HFFc6 (cell line): ENCODE results near the gene MAP9. TPM values are rescaled to one million over a fixed set of nuclear protein-coding genes. Genes with fewer than 3 reads are reported as not detected.

Experiments used
- DNase-seq: peaks from one replicate; pipeline ENCODE4 v3.0.0-alpha.2; 2018
- H3K27ac Mint-ChIP-seq: 2 replicates; pipeline ENCODE4 v1.8.0; 2020; ENCODE audit warnings: mild to moderate bottlenecking, mixed read lengths
- H3K27me3 Mint-ChIP-seq: 2 replicates; pipeline ENCODE4 v1.8.0; 2021; ENCODE audit warnings: mild to moderate bottlenecking, moderate library complexity, mixed read lengths; ENCODE audit not compliant: insufficient read depth
- H3K36me3 Mint-ChIP-seq: 2 replicates; pipeline ENCODE4 v1.8.0; 2021; ENCODE audit warnings: low read depth, mixed read lengths
- H3K4me1 Mint-ChIP-seq: 2 replicates; pipeline ENCODE4 v1.8.0; 2020; ENCODE audit warnings: low read depth, mixed read lengths
- H3K4me3 Mint-ChIP-seq: 2 replicates; pipeline ENCODE4 v1.8.0; 2020; ENCODE audit warnings: mild to moderate bottlenecking, moderate library complexity, mixed read lengths
- H3K9me3 Mint-ChIP-seq: 2 replicates; pipeline ENCODE4 v1.8.0; 2020; ENCODE audit warnings: mild to moderate bottlenecking, mixed read lengths
- CTCF ChIP-seq: fragments of 200-600 bp; sonication (generic); IDR thresholded peaks from 2 replicates; pipeline ENCODE4 v1.5.0; 2021; ENCODE audit warnings: antibody characterized with exemption, mild to moderate bottlenecking
- total RNA-seq, 6 experiments: library from RNA; stranded (reverse); fragmentation: NEBNext Ultra II Directional; extraction: Animal tissue kit (Norgen Biotek cat#: 25700); gene quantifications; 2 replicates in 1 of 6; 3 replicates in 5 of 6; pipeline ENCODE4 v1.2.3, GENCODE V29; 2021

MAP9 gene
- total RNA-seq, 6 experiments from 2014 or later, result 5.9 to 12.1 (median 7.0) TPM

DNA sequence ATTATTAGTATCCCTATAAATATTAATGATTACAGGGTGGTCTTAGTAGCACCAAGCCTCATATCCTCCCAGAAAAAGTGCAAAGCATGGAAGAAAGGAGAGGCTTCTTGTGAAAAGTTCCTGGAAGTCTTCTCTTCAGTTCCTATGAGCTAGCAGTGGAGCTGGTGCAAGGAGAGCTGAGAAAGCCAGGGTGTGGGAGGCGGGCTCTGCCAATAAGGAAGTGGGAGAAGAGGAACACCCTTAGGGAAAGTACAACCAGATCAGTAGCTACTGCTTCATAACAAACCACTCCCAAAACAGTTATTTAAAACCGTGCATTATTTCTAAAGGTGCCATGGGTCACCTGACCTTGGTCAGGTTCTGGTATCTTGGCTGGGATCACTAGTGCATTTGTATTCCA, 72.4 kb downstream of the MAP9 start:
- Mint-ChIP-seq H3K36me3 (no peaks in the 10 kb centered on the region), H3K27ac (no peak overlapping the region), H3K9me3 (peaks cover 5% of the 10 kb centered on the region), H3K4me1 (no peaks in the 10 kb centered on the region), H3K4me3 (no peak overlapping the region), H3K27me3 (no peaks in the 10 kb centered on the region)
- TF ChIP-seq CTCF, result no peak
- no peak for DNase-seq

DNA sequence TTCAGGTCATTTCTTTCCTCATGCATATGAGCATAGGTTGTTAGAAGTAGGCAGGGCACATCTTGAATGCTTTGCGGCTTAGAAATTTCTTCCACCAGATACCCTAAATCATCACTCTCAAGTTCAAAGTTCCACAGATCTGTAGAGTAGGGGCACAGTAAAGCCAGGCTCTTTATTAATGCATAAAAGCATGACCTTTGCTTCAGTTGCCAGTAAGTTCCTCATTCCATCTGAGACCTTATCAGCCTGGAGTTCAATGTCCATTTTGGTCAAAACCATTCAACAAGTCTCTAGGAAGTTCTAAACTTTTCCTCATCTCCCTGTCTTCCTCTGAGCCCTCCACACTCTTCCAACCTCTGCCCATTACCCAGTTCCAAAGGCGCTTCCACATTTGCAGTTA, 77.7 kb downstream of the MAP9 start:
- Mint-ChIP-seq H3K36me3 (no peaks in the 10 kb centered on the region), H3K4me3 (no peak overlapping the region), H3K27ac (no peak overlapping the region), H3K9me3 (peaks cover 9% of the 10 kb centered on the region), H3K27me3 (no peaks in the 10 kb centered on the region), H3K4me1 (no peaks in the 10 kb centered on the region)
- no peak for DNase-seq
- TF ChIP-seq CTCF, result no peak

Other genes with a start within 250 kb of the MAP9 start
- not detected for gene NPY2R, start 168.3 kb downstream of the MAP9 start, total RNA-seq